NOMO-1 (cell line): ENCODE measurements around the gene AGRN.
"Not testable (repeated sequence)": the region's sequence is repeated elsewhere in the genome, so short reads cannot be mapped to it uniquely, and the experiment has no call there.

Experiments used
- DNase-seq, 2 experiments: peaks; one replicate each; lab custom pipeline; 2025; ENCODE audit not compliant: unreplicated experiment in 2 of 2; lab: John Stamatoyannopoulos, UW

The AGRN gene

DNA sequence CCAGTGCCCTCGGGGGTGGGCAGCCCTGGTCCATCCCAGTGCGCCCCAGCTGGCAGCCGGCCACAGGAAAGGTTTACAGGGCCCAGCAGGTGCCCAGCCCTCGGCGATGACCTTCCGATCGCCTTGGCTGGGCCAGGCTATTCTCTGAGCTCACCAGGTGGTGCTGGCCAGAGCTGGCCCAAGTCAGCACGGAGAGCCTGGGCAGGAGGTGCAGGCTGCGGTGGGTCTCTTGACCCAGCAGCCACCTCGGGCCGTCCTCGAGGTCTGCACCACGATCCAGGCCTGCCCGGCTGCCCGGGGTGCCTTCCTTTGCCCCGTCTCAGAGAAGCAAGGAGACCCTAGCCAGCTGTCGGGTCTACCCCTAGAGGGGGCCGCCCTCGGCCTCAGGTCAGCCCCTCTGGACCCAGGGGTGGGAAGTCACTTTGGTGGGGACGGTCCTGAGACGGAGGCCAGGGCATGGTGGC is 38.4 kb upstream of the AGRN start:
- no peak for DNase-seq

DNA sequence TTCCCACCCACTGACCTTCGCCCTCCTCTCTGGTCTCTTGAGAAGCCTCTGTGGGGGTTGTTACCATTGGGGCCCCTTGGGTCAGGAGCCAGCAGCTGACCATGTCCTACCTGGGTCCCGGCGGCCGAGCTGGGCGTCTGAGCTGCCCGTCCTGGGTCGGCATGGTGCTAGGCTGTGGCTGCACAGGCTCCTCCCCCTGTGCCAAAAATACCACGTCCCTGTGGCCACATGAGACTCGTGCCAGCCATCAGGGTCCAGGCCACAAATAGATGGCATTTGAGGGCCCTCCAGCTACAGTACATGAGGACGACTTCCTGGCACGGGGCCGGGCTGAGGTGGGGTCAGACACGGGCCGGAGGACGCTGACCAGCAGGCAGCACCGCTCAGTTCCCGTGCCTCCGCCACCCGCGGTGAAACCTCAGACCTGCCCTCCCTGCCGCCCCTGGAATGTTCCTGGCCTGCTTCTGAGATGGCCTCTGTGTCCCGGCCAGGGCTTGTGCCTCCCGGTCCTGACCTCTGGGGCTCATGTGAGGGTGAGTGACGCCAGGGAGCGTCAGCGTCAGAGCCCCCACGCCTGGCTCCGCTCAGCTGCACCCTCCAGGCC is 37.9 kb upstream of the AGRN start, which contains the start of gene PERM1:
PERM1 (minus strand) TSS at position 139 of the 604 bp plus-strand sequence. CDS start 1,064 bp downstream, outside the sequence.
- DNase-seq, result no peak

DNA sequence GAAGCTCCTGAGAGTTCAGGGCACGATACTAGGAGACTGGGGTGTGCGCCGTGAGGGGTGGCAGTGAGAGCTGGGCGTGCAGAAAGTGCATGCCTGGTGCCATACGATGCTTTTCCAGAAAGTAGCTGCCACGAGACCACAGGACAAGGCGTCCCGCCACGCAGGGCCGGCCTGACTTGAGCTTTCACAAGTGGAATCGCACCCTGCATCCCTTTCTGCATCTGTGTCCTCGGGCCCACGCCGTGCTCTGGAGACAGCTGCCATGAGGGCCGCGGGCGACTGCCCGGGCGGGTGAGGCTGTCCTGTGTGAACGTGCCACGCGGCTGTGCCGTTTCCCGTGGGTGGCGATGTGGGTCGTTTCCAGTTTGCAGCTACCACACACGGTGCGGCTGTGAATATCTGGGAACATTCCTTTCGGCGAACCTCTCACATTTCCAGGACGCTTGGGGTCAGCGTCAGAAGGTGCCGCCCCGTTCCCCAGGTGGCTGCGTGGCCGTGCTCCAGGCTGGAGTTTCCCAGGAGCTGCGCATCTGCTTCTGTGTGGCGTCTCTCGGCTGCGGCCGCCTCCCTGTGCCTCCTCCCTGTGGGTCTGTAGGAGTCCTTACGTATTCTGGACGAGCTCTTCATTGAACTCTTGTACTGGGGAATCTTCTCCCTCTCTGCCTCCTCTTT is 37.0 kb upstream of the AGRN start:
- no peak for DNase-seq

DNA sequence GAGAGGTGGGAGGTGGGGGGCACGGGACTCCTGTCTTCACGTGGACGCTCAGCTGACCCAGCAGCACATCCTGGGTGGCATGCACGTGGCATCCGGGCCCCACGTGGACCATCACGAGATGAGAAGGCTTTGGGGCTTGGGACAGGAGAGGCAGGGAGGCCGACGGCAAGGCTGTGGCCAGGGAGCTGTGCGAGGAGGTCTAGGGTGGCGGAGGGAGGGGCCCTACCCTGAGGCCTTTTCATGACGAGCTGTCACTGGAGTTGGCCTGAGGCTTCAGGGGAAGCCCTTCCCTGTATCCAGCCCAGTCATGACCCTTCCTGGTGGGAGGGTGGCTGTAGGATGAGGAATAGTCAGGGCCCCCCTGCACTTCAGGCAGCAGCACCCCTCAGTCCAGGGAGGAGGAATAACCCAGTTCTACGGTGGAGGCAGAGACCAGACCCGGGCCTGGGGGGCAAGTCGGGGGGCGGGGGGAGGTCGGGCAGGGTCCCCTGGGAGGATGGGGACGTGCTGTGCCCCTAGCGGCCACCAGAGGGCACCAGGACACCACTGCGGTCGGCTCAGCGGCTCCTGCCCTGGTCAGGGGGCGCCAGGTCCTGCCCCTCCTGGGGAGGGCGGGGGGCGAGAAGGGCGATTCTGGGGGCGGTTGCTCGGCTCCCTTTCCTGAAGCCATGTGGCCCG is 36.0 kb upstream of the AGRN start:
- DNase-seq, result no peak

DNA sequence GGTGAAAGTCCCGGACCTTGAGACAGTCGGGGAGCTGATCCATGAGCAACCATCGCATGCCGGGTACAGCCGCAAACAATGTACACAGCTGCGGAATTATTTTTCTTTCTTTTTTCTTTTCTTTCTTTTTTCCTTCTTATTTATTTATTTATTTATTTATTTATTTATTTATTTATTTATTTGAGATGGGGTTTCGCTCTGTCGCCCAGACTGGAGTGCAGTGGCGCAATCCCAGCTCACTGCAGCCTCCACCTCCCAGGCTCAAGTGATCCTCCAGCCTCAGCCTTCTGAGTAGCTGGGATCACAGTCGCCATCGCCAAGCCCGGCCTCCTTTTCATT is 35.5 kb upstream of the AGRN start:
- no peak for DNase-seq

DNA sequence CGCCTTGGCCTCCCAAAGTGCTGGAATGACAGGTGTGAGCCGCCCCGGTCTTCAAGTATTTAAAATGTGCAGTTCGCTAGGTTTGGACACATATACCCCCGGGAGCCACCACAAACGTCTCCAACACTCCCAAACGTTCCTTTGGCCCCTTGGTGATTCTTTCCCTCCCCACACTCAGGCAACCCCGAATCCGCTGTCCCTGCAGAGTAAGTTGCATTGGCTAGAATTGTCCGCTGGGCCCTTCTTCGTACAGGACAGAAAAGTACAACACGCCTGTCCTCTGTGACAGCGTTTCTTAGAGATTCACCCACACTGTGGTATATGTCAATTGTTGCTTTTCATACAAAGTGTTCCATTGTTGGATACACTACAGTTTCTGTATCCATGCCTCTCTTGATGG is 34.8 kb upstream of the AGRN start:
- DNase-seq, result no peak

DNA sequence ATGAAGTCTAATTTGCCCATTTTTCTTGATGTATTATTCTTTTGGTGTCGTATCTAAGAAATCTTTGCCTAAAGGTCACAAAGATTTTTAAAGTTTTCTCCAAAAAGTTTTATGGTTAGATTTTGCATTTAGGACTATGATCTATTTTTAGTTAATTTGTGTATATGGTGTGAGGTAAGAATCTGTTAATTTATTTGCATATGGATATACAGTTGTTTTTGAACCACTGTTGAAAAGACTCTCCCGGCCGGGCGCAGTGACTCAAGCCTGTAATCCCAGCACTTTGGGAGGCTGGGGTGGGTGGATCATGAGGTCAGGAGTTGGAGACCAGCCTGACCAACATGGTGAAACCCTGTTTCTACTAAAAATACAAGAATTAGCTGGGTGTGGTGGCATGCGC is 31.9 kb upstream of the AGRN start:
- DNase-seq, result not testable (repeated sequence)

DNA sequence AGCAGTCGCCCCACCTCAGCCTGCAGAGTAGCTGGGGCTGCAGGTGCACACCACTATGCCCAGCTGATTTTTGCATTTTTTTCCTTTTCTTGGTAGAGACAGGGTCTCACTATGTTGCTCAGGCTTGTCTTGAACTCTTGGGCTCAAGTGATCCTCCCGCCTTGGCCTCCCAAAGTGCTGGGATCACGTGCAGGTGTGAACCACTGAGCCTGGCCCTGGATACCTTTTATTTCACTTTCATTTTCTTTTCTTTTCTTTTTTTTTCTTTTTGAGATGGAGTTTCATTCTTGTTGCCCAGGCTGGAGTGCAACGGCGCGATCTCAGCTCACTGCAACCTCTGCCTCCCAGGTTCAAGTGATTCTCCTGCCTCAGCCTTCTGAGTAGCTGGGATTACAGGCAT is 28.6 kb upstream of the AGRN start:
- not testable (repeated sequence) for DNase-seq

DNA sequence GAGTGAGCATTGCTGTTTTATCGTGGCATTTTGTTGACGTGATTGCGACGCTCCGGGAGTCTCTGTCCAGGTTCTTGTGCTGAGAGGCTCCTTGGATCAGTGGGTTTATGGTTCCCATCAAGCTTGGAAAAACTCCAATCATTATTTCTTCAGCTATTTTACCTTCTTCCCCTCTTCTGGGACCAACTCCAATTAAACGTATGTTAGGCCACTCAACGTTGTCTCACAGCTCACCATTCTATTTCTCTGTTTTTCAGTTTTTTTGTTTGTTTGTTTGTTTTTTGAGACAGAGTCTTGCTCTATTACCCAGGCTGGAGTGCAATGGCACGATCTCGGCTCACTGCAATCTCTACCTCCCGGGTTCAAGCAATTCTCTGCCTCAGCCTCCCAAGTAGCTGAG is 28.0 kb upstream of the AGRN start:
- DNase-seq, result no peak

DNA sequence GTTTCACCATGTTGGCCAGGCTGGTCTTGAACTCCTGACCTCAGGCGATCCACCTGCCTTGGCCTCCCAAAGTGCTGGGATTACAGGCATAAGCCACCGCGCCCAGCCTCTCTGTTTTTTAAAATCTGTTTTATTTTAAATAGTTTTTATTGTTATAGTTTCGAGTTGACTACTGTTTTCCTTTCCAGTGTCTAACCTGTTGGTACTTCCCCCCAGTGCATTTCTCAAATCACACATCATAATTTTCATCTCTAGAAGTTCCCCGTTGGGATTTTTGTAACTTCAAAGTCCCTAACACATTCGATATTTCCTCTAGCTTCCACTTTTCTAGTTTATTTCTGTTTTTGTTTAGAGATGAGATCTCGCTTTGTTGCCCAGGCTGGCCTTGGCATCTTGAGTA is 27.6 kb upstream of the AGRN start:
- no peak for DNase-seq

DNA sequence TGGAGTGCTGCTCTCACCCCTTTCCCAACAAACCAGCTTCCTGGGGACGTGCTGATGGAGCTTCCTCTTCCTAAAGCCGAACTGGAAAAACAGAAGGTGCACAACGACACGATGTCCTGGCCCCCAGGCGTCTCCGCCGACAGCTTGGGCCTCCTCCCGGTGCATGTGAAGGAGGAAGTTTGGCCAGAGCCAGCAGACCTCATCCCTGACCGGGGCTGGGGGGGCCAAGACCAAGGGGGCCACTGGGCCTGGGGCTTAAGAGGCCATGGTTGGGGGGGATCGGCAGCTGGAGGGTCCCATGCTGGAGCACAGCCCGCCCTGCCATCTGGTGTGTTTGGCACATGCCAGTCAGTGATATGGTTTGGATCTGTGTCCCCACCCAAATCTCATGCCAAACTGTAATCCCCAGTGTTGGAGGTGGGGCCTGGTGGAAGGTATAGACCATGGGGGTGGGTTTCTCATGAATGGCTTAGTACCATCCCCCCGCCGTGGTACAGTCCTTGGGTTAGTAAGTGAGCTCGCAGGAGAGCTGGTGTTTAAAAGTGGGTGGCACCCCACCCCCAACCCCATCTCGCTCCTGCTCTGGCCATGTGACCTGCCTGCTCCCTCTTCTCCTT is 26.4 kb upstream of the AGRN start:
- DNase-seq, result no peak

DNA sequence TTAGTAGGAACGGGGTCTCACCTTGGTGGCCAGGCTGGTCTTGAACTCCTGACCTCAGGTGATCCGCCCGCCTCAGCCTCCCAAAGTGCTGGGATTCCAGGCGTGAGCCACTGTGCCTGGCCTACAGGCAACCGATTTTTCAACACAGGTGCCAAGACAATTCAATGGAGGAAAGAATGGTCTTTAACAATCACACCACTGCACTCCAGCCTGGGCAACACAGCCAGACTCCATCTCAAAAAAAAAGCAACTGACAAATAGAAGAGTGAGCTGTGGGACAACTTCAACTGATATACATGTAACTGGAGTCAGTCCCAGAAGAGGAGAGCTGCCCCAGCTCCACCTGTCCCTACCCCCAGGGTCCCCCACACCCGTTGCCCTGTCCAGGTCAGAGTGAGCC is 25.4 kb upstream of the AGRN start:
- not testable (repeated sequence) for DNase-seq

DNA sequence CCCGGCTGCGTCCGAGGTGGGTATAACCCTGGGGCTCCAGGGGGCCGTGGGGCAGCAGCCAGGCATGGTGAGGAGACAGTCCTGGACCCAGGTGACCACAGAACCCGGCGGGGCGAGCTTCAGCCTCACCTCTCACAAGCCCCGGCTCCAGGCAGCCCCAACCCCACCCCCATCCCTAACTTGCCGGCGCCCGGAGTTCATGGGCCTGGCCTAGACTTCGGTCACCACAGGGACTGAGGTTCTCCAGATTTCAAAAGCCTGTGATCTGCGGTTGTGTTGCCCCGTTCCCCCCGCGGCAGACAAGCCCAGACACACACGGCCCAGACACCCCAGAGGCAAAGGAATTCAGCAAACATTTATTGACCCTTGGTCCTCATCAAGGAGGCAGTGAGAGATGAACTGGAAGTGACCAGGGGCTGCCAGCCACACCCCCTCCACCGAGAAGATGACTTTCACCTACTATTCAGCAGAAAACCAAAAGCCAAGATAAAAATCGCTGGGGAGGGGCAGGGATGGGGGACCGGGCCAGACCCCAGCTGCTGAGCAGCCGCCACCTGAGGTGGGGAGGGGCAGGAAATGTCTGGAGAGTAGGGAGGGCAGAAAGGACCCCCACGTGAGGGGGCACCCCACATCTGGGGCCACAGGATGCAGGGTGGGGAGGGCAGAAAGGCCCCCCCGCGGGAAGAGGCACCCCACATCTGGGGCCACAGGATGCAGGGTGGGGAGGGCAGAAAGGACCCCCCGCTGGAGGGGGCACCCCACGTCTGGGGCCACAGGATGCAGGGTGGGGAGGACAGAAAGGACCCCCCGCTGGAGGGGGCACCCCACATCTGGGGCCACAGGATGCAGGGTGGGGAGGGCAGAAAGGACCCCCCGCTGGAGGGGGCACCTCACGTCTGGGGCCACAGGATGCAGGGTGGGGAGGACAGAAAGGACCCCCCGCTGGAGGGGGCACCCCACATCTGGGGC is 24.0 kb upstream of the AGRN start:
- DNase-seq, result no peak

DNA sequence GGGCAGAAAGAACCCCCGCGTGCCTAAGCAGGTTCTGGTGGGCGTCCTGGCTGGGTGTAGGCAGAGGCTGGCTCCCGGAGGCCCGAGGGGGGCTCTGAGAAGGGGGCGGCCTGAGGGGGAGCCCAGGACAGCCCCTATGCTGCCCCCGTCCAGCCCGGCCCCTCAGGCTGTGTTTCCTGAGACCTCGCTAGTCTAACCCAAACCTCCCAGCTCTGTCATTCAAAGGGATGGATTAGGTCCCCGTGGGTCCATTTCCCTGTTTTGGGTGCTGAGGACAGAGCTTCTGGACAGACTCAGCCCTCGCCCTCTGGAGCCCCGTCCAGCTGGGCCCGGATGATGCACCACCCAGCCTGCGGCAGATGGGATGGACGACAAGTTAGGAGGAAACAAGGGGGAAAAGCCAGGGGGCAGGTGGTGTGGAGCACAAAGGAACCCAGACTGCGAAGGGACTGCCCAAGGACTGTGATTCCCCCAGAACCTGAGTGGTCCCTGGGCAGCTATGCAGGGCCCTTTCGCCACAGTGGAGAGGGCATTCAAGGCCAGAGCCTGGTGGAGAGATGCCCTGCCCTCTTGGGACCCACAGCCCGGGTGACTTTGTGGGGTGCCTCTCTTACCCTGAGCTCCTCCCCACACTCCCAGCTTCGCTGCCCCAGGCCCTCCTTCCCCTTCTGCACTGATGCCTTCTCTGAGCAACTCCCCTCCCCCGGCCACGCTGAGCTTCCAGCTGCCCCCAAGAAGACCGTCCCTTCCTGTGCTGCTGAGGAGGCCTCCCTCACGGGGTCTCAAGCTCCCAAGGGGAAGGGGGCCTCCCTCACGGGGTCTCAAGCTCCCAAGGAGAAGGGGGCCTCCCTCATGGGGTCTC is 22.8 kb upstream of the AGRN start:
- DNase-seq, result no peak

DNA sequence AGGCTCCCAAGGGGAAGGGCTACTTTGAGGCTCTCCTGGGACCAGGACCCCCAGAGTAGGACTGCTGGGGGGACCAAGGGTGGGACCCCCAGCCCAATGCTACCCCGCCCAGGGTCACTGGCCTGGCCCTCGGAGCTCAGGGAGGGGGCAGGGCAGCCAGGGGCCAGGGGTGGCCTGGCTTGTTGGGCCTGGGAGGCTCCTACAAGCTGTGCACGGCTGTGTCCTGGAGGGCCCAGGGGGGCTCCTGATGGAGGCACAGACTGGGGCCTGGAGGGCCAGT is 22.3 kb upstream of the AGRN start:
- DNase-seq, result no peak

DNA sequence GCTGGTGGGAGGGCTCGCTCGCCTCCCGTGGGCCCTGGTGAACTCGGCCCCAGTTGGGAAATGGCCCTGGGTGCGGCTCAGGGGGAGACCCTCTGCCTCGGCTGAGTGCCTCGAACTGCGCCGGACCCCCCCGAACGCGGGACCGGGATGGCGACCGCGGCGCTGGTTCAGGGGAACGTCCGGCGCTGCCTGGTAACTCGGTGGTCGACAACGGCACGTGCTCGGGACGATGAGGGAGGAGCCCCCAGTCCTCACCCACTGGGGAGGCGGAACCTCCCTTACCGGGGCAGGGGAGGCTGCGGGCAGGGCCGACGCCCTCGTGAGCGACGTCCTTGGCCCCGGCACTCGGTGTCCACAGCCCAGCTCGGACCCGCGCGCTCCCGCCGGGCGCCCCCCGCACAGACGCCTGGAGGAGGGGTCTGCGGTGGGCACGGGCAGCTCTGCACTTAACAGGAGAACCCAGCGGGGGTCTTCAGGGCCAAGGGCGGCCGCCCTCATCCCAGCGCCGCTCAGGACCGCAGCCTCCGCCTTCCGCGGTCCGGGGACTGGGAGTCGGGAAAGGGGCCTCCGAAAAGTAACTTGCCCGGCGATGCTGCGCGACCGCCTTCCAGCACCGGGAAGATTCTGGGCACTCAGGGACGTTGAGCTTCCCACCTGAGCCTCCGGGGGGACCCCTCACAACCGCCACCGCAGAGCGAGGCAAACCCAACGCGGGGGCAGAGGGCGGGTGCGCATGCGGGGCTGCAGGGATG is 21.8 kb upstream of the AGRN start:
- DNase-seq, result no peak

DNA sequence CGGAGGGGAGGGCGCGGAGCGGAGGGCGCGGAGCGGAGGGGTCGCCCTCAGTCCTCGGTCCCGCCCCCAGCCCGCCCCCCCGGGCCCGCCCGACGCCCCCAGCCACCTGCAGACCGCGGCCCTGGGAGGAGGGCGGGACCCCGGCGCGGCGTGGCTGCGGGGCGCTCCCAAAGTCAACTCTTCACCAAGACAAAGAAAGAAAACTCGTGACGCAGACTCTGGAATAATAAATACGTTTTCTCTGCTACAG is 21.2 kb upstream of the AGRN start:
- no peak for DNase-seq

DNA sequence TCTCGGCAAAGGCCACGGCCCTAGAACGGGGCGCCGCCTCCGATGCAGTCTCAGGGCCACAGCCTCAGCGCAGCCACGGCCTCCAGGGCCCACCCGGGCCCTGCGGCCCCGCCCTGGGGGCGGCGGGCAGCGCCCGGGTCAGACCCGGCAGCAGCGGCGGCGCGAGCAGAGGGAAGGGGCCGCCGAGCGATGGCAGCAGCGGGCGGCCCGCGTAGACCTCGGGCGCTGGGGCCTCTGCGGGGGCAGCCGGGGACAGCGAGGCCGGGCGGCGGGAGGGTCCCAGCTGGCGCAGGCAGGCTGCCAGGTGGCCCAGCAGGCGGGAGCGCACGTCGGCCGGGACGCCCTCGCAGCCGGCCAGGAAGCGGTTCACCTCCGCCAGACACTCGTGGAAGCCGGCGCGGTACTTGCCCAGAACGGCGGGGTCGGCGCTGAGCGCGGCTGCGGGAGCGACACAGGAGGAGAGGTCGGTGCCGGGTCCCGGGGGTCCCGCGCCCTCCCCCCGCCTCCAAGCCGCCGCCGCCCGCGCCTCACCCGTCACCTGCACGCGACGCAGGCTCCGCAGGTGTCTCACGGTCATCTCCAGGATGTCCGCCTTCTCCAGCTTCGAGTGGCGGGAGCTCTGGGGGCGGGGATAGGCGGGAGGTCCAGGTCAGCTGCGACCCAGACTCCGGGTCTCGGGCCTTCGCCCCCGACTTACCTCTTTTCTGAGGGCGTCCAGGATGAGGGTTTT is 20.8 kb upstream of the AGRN start:
- DNase-seq, result no peak
